ENCODE results near the gene CAPN12.

The CAPN12 gene

DNA sequence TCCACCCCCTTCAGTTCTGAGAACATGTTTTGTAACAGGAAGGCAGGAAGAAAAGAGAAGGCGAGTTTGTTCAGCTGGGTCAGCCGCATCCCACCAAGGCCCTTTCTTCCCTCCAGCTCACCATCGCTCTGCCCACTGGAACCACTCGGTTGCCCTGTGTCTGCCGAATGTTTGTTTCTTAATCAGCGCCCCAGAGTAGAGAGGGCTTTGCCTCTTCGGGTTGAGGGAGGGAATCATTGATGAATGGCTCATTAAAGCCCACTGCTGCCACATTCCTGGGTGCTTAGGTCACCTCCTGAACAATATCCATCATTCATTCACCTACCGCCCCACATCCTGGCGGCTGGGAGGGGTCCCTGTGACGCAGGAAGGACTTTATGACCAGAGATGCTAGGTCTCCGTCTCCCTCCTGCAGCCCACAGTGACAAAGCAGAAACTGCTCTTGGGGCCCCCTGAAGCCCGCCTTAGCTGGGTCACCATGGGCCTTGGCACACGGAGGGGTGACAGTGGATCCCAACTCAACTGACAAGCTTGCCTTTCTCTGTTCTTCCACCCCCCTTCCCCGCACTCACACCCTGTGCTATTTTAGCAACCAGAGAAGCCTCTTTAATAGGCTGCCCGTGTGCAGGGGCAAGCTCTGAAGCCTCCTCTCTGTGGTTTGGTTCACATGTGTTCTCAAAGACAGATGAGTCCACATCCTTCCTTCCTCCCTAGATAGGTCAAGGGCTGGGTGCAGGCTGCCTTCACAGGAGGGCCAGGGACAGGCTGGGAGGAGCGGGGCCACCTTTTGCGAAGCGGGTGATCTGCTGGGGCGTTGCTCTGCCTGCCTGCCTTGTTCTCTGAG, 50.7 kb downstream of the CAPN12 start:
- peak overlapping the region; percentile 78 for H3K4me3 Mint-ChIP-seq
- no peaks in the 10 kb centered on the region for H3K27me3 Mint-ChIP-seq
- ATAC-seq (replicated peaks) (peak; percentile 91), DNase-seq (peak; percentile 50 to 65 (median 64))
- H3K36me3 Mint-ChIP-seq (ENCODE audit: insufficient read depth): peaks cover 23% of the 10 kb centered on the region
- H3K27ac Mint-ChIP-seq: peak overlapping the region; percentile 90 to 93
- no peaks in the 10 kb centered on the region for H3K9me3 Mint-ChIP-seq
- peaks cover 69 to 79% of the 10 kb centered on the region in 2 donors for H3K4me1 Mint-ChIP-seq (ENCODE audit: low read depth in 2 of 2)

GRCh38 chr19:38692458-38693379, 51.6 kb downstream of the CAPN12 start:
- H3K9me3 Mint-ChIP-seq: no peaks in the 10 kb centered on the region
- no peak for DNase-seq

GRCh38 chr19:38691938-38692457, 52.3 kb downstream of the CAPN12 start:
- Mint-ChIP-seq H3K9me3 (no peaks in the 10 kb centered on the region), H3K27me3 (no peaks in the 10 kb centered on the region), H3K36me3 (ENCODE audit: insufficient read depth) (peaks cover 27% of the 10 kb centered on the region), H3K4me1 (ENCODE audit: low read depth in 2 of 2) (peaks cover 61 to 75% of the 10 kb centered on the region in 2 donors), H3K27ac (peak overlapping the region; percentile 90 to 93), H3K4me3 (peak overlapping the region; percentile 78)
- no peak for DNase-seq
- no peak for ATAC-seq (replicated peaks)

More at GRCh38 chr19:38692458-38693379, 51.6 kb downstream of the CAPN12 start:
- peak overlapping the region; percentile 78 for H3K4me3 Mint-ChIP-seq
- peak overlapping the region; percentile 90 to 93 for H3K27ac Mint-ChIP-seq
- no peaks in the 10 kb centered on the region for H3K27me3 Mint-ChIP-seq
- peaks cover 61 to 74% of the 10 kb centered on the region in 2 donors for H3K4me1 Mint-ChIP-seq (ENCODE audit: low read depth in 2 of 2)
- ATAC-seq (replicated peaks): no peak
- H3K36me3 Mint-ChIP-seq (ENCODE audit: insufficient read depth): peaks cover 27% of the 10 kb centered on the region

DNA sequence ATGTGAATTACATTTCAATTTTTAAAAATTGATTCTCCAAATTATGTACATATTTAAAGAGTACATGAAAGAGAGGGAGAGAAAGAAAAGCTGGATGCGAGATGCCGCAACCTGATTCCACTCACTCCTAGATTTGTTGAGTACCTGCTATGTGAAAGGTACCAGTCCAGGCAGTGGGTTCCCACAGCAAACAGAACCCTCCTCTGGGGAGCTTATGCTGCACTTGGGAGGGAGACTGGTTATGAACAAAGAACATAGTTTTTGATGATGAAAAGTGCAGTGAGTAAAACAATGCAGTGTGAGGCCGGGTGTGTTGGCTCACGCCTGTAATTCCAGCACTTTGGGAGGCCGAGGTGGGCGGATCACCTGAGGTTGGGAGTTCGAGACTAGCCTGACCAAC, 53.4 kb downstream of the CAPN12 start:
- DNase-seq: no peak
- peaks cover 31% of the 10 kb centered on the region for H3K36me3 Mint-ChIP-seq (ENCODE audit: insufficient read depth)
- no peak for ATAC-seq (replicated peaks)
- H3K27me3 Mint-ChIP-seq: no peaks in the 10 kb centered on the region
- H3K27ac Mint-ChIP-seq: peak overlapping the region; percentile 90 to 93
- peaks cover 60 to 75% of the 10 kb centered on the region in 2 donors for H3K4me1 Mint-ChIP-seq (ENCODE audit: low read depth in 2 of 2)
- peak overlapping the region in 1 of 2 donors; percentile 40 for H3K4me3 Mint-ChIP-seq
- H3K9me3 Mint-ChIP-seq: no peaks in the 10 kb centered on the region

DNA sequence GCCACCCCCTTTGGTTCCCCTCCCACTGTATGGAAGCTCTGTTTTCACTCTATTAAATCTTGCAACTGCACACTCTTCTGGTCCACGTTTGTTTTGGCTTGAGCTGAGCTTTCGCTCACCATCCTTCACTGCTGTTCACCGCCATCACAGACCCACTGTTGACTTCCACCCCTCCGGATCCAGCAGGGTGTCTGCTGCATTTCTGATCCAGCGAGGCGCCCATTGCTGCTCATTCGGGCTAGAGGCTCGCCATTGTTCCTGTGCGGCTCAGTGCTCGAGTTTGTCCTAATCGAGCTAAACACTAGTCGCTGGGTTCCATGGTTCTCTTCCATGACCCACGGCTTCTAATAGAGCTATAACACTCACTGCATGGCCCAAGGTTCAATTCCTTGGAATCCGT, 54.1 kb downstream of the CAPN12 start:
- peak overlapping the region; percentile 76 to 93 for H3K27ac Mint-ChIP-seq
- H3K4me3 Mint-ChIP-seq: peak overlapping the region in 1 of 2 donors; percentile 17
- ATAC-seq (replicated peaks): no peak

GRCh38 chr19:38687837-38688378, 56.4 kb downstream of the CAPN12 start:
- peak overlapping the region in 1 of 2 donors; percentile 78 for H3K4me3 Mint-ChIP-seq
- peak overlapping the region; percentile 93 to 98 for H3K27ac Mint-ChIP-seq
- no peak for ATAC-seq (replicated peaks)
- DNase-seq: no peak
- H3K9me3 Mint-ChIP-seq: no peaks in the 10 kb centered on the region
- no peaks in the 10 kb centered on the region for H3K27me3 Mint-ChIP-seq
- peaks cover 38% of the 10 kb centered on the region for H3K36me3 Mint-ChIP-seq (ENCODE audit: insufficient read depth)
- peaks cover 57 to 73% of the 10 kb centered on the region in 2 donors for H3K4me1 Mint-ChIP-seq (ENCODE audit: low read depth in 2 of 2)

More for the DNA sequence above, 54.1 kb downstream of the CAPN12 start:
- Mint-ChIP-seq H3K27me3 (no peaks in the 10 kb centered on the region), H3K9me3 (no peaks in the 10 kb centered on the region), H3K4me1 (ENCODE audit: low read depth in 2 of 2) (peaks cover 56 to 75% of the 10 kb centered on the region in 2 donors), H3K36me3 (ENCODE audit: insufficient read depth) (peaks cover 29% of the 10 kb centered on the region)
- DNase-seq: no peak

DNA sequence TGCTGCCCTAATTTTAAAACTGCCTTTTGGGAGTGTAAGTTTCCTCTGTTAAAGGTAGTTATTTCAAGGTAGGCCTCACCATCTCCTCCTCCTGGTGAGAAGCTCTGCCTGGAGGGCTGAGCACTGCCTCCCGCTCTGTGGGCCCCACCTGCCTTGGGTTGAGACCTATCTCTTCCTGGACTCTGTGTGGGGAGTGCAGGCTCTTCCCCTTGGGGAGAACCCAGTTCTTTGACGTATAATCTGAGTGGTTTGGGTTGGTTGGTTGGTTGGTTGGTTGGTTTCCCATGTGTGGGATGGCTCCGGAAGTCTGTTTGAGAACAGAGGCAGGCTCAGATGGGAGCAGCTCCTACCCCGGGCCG, 57.8 kb downstream of the CAPN12 start:
- ATAC-seq (replicated peaks): peak; percentile 74
- H3K4me1 Mint-ChIP-seq (ENCODE audit: low read depth in 2 of 2): peaks cover 57 to 72% of the 10 kb centered on the region in 2 donors
- H3K4me3 Mint-ChIP-seq: peak overlapping the region; percentile 65 to 78
- H3K9me3 Mint-ChIP-seq: no peaks in the 10 kb centered on the region
- H3K27me3 Mint-ChIP-seq: no peaks in the 10 kb centered on the region
- peak overlapping the region; percentile 93 to 98 for H3K27ac Mint-ChIP-seq
- peaks cover 44% of the 10 kb centered on the region for H3K36me3 Mint-ChIP-seq (ENCODE audit: insufficient read depth)
- peak in 2 of 3 experiments; percentile 48 to 51 for DNase-seq

DNA sequence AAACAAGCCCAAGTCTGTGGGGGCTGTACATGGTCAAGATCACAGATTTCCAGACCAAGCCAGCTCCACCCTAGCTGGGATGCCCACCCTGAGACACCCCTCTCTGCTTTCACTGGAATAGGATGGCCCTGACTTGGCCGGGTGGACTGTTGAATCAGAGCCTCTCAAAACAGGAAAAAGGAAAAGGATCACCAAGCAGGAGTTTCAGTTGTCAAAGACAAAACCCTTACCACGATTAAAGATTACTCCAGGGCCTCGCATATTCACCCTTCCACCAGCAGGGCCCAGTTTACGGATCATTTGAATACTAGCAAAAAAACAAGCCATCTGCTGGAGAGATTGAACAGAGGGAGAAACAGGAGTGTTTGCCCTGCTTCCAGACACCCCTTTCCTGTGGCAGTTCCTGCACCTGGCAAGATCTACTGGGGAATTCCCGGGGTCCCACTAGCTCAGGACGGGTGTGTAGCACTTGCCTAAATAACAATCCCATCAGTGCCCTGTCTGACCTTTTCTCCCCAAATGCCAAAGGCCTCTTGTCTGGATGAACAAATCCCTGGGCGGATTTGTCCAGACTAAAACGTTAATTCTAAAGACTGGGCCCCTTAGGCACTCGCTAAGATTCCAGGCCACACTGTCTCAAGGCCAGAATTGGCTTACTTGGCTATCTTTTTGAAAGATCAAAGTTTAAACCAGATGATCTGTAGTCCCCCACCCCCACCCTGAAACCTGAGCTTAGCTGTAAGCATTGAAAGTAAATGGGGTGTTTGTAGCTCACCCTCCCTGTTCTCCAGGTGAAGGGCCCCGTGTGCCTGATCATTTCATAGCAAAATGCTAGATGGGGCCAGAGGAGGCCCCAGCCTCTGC, 58.4 kb downstream of the CAPN12 start:
- Mint-ChIP-seq H3K9me3 (no peaks in the 10 kb centered on the region), H3K27ac (peak overlapping the region; percentile 93 to 98), H3K4me1 (ENCODE audit: low read depth in 2 of 2) (peaks cover 61 to 75% of the 10 kb centered on the region in 2 donors), H3K4me3 (peak overlapping the region; percentile 65 to 78), H3K36me3 (ENCODE audit: insufficient read depth) (peaks cover 43% of the 10 kb centered on the region), H3K27me3 (no peaks in the 10 kb centered on the region)
- DNase-seq (no peak), ATAC-seq (replicated peaks) (no peak)

GRCh38 chr19:38684862-38685665, 59.2 kb downstream of the CAPN12 start:
- Mint-ChIP-seq H3K27ac (peak overlapping the region; percentile 93 to 98), H3K4me3 (peak overlapping the region; percentile 65 to 83), H3K9me3 (no peaks in the 10 kb centered on the region), H3K36me3 (ENCODE audit: insufficient read depth) (peaks cover 51% of the 10 kb centered on the region), H3K4me1 (ENCODE audit: low read depth in 2 of 2) (peaks cover 70 to 73% of the 10 kb centered on the region in 2 donors), H3K27me3 (no peaks in the 10 kb centered on the region)
- no peak for DNase-seq
- no peak for ATAC-seq (replicated peaks)

DNA sequence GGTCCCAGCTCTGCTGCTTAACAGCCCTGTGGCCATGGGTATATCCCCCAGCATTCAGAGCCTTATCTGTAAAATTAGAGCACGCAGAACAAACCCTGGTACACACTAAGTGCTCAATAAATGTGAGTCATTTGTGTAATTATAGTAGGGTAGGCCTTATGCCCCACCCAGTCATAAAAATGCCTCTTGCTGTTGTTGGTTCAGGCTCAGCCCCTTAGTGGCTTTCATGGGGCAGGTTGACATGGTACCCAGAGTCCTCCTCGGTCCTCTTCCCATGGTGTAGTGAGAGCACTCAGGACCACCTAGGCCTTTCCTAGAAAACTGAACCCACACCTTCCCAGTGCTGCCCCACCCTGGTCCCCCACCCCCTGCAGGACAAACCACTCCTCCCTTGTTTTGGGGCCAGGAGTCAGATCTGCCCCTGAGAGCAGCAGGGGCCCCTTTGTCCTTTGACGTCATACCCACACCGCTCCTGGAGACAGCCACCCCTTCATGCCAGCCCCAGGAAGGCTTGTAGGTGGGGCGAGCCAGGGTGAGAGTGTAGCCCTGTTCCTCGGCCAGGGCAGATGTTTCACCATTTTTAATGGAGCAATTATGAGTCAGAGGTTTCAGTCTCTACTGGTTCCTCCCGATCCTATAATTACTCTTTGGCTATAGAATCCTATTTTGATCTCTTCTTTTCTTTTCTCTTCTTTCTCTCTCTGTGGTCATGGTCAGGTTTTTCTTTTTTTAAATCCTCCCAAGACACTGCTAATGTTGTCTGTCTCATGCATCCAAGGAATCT, 60.0 kb downstream of the CAPN12 start:
- peak; percentile 35 for ATAC-seq (replicated peaks)
- peaks cover 74 to 75% of the 10 kb centered on the region in 2 donors for H3K4me1 Mint-ChIP-seq (ENCODE audit: low read depth in 2 of 2)
- H3K4me3 Mint-ChIP-seq: peak overlapping the region; percentile 65 to 83
- H3K36me3 Mint-ChIP-seq (ENCODE audit: insufficient read depth): peaks cover 54% of the 10 kb centered on the region
- peak; percentile 42 to 48 (median 43) for DNase-seq
- no peaks in the 10 kb centered on the region for H3K9me3 Mint-ChIP-seq
- H3K27me3 Mint-ChIP-seq: no peaks in the 10 kb centered on the region
- peak overlapping the region; percentile 93 to 98 for H3K27ac Mint-ChIP-seq

DNA sequence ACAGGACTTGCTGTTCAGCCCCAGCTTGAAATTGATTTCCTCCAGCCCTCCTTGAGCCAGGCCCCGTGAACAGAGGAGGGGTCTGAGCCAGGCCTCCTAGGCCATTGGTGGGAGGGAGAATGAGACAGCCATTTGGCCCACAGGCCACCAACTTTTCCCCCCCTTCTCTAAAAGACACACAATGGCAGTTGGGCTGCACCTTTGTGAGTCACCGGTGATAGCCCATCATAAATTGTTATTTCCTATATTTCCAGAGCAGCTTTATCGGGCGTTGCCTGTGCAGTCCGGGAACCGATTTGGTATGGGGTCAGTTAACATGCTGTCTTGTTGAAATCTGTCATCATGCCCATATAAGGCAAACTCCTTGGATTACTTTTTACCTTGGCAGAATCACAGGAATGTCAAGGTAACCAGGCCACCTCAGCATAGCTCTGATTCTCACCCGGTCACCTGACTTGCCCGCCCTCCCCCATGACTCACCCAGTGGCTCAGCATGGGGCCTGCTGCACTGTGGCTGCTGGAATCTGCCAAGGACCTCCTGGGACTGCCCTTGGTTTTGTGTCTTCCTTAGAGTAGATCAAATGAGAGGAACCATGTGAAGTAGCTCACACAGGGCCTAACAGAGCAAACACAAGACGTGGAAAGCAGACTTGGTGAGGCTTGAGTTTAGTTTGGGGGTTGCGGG, 60.7 kb downstream of the CAPN12 start:
- Mint-ChIP-seq H3K4me1 (ENCODE audit: low read depth in 2 of 2) (peaks cover 79% of the 10 kb centered on the region in 2 donors), H3K27me3 (no peaks in the 10 kb centered on the region), H3K27ac (peak overlapping the region; percentile 93 to 98), H3K4me3 (peak overlapping the region; percentile 65 to 83), H3K9me3 (no peaks in the 10 kb centered on the region), H3K36me3 (ENCODE audit: insufficient read depth) (peaks cover 58% of the 10 kb centered on the region)
- peak; percentile 39 to 61 (median 58) for DNase-seq
- peak; percentile 52 for ATAC-seq (replicated peaks)

Data from effector memory CD8-positive, alpha-beta T cell (primary cell).